GM21526 (cell line): ENCODE data around the gene IL24.
"Not testable (repeated sequence)": the region's sequence is repeated elsewhere in the genome, so short reads cannot be mapped to it uniquely, and the experiment has no call there.

Experiments used
- ATAC-seq: cut with Tn5 transposase; IDR thresholded peaks from one replicate; pipeline ENCODE4 v1.9.1; 2021; ENCODE audit warnings: moderate library complexity; ENCODE audit not compliant: unreplicated experiment, low FRiP score

IL24 gene, protein sequence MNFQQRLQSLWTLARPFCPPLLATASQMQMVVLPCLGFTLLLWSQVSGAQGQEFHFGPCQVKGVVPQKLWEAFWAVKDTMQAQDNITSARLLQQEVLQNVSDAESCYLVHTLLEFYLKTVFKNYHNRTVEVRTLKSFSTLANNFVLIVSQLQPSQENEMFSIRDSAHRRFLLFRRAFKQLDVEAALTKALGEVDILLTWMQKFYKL

DNA sequence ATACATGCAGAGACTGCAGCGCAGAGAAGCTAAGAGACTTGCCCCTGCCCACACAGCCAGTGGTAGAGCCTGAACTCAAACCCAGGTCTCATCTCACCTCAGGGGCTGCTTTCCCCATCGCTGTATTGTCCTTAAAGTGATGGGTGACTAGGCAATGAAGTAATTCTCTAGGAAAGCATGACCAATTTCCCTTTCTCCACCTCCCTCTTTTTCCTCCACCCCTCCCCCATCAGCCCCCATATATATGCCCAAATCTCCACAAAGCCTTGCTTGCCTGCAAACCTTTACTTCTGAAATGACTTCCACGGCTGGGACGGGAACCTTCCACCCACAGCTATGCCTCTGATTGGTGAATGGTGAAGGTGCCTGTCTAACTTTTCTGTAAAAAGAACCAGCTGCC is at the start of gene IL24:
TSS of gene IL24 (plus strand) at position 269 of the 400 bp plus-strand sequence. CDS start 390 bp downstream, outside the sequence.
- no peak for ATAC-seq

DNA sequence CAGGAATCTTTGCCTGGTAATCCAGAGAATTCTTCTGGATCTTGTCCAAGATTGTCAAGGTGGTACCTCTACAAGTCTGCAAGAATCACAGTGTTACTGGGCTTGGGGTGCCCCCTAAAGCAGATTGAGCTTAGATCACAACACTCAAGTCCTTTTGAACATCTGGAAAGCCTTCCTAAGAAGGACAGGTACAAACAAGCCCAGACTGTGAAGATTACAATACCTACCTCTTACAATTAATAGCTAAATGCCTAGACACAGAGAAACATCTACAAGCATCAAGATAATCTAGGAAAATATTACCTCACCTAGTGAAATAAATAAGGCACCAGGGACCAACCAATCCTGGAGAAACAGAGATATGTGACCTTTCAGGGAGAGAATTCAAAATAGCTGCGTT is 49.3 kb upstream of the IL24 start:
- ATAC-seq = no peak

DNA sequence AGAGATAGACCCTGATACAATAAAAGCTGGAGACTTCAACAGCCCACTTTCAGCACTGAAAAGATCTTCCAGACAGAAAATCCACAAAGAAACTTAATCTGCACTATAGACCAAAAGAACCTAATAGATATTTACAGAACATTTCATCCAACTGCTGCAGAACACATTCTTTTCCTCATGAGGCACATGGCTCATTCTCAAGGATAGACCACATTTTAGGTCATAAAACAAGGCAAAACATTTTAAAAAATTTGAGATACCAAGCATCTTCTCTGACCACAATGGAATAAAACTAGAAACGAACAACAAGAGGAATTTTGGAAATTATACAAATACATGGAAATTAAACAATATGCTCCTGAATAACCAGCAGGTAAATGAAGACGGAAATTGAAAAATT is 46.8 kb upstream of the IL24 start:
- ATAC-seq = no peak

DNA sequence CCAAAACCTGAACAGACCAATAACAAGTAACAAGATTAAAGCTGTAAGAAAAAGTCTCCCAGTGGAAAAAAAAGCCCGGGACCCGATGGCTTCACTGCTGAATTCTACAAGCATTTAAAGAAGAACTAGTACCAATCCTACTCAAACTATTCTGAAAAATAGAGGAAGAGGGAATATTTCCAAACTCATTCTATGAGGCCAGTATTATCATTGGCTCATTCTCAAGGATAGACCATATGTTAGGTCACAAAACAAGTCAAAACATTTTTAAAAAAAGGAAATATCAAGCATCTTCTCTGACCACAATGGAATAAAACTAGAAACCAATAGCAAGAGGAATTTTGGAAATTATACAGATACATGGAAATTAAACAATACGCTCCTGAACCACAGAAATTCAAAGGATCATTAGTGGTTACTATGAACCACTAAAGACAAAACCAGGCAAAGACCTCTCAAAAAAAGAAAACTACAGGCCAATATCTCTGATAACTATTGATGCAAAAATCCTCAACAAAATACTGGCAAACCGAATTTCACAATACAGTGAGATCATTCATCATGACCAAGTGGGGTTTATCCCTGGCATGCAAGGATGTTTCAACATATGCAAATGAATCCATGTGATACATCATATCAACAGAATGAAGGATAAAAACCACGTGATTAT is 45.8 kb upstream of the IL24 start:
- no peak for ATAC-seq

DNA sequence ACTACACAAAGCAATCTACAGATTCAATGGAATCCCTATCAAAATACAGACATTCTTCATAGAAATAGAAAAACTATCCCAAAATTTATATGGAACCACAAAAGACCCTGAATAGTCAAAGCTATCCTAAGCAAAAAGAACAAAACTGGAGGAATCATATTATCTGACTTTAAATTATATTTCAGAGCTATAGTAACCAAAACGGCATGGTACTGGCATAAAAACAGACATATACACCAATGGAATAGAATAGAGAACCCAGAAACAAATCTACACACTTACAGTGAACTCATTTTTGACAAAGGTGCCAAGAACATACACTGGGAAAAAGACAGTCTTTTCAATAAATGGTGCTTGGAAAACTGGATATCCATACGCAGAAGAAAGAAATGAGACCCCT is 44.6 kb upstream of the IL24 start:
- not testable (repeated sequence) for ATAC-seq

DNA sequence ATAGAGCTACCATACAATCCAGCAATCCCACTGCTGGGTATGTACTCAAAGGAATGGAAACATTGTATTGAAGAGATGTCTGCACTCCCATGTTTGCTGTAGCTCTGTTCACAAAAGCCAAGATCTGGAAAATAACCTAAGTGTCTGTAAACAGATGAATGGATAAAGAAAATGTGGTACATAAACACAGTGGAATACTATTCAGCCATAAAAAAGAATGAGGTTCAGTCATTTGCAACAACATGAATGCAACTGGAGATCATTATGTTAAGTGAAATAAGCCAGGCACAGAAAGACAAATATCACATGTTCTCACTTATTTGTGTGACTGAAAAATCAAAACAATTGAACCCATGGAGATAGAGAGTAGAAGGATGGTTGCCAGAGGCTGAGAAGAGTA is 43.5 kb upstream of the IL24 start:
- not testable (repeated sequence) for ATAC-seq

DNA sequence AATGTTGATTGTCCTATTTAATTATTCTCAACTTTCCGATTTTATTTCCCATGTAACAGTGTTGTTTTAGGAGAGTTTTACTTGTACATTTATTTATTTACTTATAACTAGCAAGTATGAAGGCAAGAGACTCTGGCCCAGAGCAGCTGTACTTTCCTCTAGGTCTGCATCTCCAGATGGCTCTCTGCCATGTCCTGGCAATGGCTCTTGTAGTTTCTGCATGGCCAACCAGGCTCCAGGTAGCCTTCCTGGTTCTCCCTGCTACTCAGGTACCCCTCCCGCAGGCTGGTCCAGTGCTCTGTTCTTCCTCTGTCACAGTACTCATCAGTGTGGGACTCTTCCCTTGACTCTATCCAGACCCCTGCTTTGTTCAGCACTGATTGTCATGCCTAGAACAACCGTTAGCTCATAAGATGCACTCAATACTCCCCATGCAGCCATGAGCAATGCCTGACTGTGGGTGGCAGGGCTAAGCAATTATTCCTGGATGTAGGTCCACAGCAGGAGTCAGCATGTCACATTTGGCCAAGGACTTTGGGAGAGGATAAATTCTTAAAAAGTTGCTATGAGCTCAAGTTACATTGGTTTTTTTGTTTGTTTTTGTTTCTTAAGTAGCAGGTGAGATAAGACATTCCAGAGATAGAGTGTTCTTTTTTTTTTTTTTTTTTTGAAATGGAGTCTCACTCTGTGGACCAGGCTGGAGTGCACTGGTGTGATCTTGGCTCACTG is 42.7 kb upstream of the IL24 start:
- no peak for ATAC-seq

DNA sequence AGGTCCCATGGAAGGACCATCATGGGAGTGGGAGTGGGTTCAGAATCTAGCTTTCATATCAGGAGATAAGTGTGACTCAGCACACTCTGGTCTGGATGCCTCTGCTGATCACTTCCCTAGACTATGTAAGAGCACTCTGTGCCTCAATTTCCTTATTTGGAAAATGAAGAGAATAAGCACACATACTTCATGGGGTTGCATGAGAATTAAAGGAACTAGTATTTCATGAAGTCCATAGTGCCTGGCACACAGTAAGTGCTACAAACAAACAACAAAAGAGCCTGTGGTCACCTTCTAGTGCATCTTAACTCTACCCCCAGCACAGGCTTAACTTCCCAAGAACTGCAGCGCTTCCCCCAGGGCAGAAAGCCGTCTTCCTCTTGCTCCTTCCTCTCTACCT is 41.4 kb upstream of the IL24 start:
- ATAC-seq = no peak

DNA sequence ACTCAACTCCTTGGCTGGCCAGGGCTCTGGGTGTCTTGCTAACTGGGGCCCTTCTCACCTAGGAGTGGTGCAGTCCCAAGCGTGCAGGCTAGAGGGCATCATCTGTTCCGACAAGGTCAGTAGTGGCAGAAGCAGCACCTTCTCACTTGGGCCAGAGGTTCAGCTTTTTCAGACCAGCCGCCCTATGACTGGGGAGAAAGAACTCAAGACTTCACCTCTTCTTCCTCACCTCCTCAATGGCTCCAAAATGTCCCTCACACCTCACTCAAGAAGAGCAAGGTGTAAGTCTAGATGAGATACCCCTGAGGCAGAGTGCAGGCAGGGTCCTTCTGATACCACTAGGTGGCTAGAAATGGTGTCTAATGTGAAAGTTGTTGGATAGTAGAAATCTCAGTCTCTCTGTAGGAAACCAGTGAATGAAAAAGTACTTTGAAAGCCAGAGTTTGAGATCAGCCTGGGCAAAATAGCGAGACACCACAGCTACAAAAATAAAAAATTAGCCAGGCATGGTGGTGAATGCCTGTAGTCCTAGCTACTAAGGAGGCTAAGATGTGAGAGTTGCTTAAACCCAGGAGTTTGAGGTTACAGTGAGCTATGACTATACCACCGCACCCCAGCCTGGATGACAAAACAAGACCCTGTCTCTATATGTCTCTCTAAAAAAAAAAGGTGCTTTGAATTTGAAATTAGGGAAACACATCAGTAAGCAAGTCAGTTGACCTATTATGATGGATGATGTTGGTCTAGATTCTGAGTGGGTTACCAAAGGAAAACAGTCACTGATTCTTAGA is 40.4 kb upstream of the IL24 start:
- no peak for ATAC-seq

DNA sequence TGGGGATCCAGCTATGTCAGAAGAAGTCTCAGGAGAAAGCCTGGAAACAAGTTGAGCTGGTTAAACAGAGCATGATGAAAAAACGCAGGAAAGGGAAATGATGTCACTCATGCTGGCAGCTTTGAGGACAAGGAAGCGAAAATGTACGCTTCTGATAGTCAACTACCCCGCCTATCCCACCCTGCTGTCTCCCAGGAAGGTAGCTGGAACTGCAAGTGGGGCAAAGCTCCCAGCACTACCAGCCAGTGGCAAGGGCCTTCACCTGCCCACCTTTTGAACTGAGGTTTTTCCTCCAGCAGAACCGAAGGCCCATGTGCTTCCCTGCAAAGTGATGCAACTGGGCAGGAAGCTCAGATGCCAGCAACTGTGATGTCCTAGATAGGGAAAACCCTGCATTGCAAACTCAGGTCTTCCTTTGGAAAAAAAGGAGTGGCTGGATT is 38.1 kb upstream of the IL24 start:
- ATAC-seq = no peak

DNA sequence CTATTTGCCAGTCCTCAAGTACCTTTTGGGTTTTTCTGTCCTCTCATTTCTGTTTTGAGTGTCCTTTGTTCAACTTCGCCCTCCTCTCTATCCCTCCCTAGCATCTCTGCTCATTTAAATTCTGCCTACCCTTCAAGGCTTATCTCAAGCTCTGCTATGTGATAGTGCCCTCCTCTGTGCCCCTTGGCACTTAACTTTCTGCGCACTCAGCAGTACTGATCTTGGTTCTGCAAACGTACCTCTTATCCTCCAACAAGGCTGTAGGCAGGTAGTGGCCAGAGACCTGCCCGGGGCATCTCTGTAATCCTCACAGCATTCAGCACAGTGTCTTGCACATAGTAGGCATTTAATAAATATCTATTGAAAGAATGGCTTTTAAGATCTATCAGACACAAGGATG is 37.1 kb upstream of the IL24 start:
- no peak for ATAC-seq

DNA sequence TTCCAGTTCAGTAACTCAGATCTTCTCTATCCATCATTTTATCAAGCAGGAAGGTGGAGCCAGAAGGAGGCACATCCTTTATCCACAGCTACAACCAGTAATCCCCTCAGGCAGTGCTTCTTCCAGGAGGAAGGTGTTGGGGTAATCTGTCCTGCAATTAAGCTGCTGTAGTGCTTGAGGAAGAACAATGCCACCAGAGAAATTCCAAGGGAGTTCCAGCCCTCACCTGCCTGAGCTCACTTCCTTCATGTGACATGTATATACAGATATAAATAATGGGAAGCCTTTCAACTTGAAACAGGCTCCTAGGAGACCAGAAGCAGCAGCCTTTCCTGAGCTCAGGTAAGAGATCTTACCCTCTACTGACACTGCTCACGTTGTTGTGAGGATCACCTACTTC is 34.0 kb upstream of the IL24 start:
- ATAC-seq = no peak

DNA sequence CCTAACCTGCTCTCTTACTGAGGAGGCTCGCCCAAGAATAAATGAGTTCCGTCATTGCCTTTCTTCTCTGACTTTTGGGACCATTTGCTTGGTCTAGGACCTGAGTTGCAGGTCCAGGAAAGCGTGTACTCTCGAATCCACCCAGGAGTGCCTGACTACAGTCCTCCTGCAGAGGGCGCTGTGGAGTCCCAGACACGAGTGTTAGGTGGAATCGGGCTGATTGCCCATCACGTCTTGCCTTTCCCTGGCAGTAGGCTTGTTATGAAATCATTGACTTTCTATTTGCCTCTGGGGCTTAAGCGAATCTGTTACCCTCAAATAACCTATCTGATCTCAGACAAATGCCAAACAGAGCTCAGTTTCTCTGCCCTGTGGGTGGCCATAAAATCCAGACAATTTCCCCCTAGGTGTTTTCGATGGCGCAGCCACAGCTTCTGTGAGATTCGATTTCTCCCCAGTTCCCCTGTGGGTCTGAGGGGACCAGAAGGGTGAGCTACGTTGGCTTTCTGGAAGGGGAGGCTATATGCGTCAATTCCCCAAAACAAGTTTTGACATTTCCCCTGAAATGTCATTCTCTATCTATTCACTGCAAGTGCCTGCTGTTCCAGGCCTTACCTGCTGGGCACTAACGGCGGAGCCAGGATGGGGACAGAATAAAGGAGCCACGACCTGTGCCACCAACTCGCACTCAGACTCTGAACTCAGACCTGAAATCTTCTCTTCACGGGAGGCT is 32.1 kb upstream of the IL24 start, which contains the start of gene IL20:
TSS of gene IL20 (plus strand) at position 685 of the 733 bp plus-strand sequence. CDS start 230 bp downstream, outside the sequence.
- no peak for ATAC-seq

DNA sequence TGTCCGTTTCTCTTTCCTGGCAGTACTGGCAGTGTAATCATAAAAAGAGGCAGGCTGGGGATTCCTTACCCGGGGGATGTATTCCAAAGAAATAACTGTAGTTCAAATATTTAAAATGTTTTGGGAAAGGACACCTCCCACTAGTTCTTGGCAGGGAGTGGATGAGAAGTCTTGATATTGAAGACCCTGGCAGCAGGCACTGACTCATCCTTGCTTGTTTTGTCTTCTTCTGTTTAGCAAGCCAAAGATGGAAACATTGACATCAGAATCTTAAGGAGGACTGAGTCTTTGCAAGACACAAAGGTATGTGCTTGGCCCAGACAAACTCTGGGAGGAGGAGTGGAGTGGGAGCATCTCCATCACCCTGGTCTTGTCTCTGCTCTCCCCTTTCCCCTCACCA is 31.2 kb upstream of the IL24 start:
- no peak for ATAC-seq

DNA sequence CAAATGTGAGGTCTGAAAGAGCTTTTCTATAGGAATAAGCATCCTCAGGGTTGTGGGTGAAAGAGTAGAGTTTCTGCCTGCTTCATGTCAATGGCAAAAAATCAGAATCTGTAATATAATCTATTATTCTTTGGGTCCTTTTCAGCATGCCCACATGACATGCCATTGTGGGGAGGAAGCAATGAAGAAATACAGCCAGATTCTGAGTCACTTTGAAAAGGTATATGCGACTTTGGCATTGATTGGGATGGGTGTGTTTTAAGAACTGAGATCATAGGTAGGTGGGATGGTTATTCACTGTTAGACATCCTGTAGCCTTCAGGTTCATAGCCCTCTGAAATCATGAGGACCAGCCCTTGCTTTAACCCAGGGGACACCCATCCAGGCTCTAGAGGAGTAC is 30.0 kb upstream of the IL24 start:
- no peak for ATAC-seq

DNA sequence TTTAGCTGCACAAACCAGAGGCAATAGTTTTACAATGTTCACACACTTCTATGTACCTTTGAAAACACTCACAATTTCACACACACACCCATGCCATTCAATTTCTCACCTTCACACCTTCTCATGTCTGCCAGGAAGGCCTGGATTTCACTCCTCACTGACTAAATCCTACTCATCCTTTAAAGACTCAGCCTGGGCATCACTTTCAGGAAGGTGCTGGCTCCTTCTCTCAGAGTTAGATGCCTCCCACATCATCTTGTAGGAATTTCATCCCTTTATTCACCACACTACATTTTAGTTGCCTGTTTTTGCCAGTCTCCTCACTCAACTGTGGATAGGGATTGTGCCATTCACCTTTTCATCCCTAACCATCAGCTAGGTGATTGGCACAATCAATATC is 29.5 kb upstream of the IL24 start:
- ATAC-seq = no peak

DNA sequence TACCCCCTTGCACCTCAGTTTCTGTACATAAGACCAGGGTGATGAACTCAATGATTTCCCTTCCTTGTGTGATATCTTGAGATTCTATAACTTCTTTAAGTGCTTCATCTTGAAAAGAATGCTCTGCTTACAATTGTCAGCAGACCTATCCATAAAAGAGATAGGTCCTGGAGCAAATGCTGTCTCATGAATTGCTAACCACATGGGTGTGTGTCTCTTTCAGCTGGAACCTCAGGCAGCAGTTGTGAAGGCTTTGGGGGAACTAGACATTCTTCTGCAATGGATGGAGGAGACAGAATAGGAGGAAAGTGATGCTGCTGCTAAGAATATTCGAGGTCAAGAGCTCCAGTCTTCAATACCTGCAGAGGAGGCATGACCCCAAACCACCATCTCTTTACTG is 29.0 kb upstream of the IL24 start:
- ATAC-seq = no peak

DNA sequence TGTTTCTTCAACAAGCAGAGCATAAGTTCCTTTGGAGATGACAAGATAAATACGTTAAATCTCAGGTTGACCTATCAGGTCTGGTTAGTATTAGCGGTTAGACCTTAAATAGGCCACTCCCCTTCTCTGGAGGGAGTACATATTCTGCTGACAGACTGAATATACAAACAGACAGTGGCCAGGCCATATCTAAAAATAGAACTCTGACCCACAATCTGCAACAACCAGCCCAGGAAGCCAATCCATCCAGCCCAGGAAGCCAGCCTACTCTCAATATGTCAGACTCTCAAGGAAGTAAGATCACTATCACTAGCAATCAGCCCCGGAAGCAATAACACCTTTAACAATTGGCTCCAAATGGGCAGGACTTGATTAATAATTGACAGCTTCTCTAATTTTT is 25.1 kb upstream of the IL24 start:
- no peak for ATAC-seq

DNA sequence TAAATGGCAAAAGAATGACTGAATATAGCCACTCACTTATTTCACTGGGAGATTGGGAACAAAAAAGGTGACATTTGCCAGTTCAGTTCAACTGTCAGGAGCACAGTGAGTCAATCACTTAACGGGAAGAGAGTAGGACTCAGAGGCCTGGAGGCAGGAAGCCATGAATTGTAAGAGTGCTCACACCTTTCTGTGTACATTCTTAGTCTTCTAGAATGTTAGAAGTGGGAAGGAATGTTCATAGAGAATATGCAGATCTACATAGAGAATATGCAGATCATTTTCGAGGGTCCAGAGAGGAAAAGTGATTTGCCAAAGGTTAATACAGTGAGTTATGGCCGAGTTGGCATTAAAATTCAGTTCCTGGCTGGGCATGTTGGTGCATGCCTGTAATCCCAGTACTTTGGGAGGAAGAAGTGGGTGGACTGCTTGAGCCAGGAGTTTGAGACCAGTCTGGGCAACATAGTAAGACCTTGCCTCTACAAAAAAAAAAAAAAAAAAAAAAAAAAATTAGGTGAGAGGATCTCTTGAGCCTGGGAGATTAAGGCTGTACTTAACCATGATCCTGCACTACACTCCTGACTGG is 23.5 kb upstream of the IL24 start:
- no peak for ATAC-seq
